Lower leg skin (tissue), 3 donors: ENCODE data around the gene HKDC1.

Source experiments
- POLR2A ChIP-seq, 2 donors: fragments of 450-650 bp; IDR thresholded peaks; one replicate each; pipeline ENCODE4 v1.6.1; 2016 to 2017; ENCODE audit warnings: antibody characterized with exemption in 2 of 2, mild to moderate bottlenecking in 1 of 2, moderate library complexity in 1 of 2
- TF ChIP-seq, protein P1 (sequence below), 3 donors: fragments of 450-650 bp; IDR thresholded peaks; one replicate each; pipeline ENCODE4 v1.5.1; 2016; ENCODE audit warnings: antibody characterized with exemption in 3 of 3, mild to moderate bottlenecking in 3 of 3, moderate library complexity in 2 of 3

DNA sequence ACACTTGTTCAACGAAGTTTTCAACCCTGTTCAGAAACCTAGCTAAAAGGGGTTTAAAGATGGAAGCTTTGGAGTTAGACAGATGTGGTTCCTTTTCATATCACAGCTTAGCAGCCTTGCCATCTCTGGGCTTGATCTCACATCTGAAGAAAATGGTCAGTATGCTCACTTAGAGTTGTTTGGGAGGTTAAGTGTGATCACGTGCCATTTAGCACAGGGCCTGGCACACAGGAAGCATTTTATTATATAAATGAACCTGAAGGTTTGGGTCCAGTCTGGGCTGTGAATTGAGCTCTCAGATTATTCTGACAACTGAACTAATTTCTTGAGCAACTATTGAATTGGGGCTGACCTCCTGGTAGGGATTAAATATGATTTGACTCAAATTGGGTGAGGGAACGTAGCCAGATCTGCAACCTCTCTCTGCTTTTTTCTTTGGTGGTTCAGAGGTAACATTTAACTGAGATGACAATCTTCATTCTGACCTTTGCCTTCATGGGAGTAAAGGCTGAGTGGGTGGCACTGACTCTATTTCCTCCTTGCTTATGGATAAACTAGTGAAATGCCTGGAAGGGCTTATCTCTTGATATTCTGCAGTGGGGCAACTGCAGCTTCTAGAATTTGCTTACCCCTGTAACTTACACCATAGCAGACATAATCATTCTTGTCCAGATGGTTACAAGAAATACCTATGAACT lies 10.2 kb upstream of the HKDC1 start:
- TF ChIP-seq, protein P1, sequence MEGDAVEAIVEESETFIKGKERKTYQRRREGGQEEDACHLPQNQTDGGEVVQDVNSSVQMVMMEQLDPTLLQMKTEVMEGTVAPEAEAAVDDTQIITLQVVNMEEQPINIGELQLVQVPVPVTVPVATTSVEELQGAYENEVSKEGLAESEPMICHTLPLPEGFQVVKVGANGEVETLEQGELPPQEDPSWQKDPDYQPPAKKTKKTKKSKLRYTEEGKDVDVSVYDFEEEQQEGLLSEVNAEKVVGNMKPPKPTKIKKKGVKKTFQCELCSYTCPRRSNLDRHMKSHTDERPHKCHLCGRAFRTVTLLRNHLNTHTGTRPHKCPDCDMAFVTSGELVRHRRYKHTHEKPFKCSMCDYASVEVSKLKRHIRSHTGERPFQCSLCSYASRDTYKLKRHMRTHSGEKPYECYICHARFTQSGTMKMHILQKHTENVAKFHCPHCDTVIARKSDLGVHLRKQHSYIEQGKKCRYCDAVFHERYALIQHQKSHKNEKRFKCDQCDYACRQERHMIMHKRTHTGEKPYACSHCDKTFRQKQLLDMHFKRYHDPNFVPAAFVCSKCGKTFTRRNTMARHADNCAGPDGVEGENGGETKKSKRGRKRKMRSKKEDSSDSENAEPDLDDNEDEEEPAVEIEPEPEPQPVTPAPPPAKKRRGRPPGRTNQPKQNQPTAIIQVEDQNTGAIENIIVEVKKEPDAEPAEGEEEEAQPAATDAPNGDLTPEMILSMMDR (IDR thresholded peaks at IDR 0.05), result no peak
- no peak for TF ChIP-seq POLR2A (IDR thresholded peaks at IDR 0.05)
